Gastroesophageal sphincter (tissue), 4 donors: Measurements from ENCODE around the gene BMPR1A. TPM values are rescaled to one million over a fixed set of nuclear protein-coding genes. Genes with fewer than 3 reads are reported as not detected.

Experiments
- ATAC-seq: fragments of 150-250 bp; one replicate; pipeline ENCODE4 v1.9.1; 2016; ENCODE audit warnings: mild to moderate bottlenecking, moderate library complexity
- H3K27ac ChIP-seq, 4 donors: fragments of 200-600 bp; sonication (generic) in 3 of 4; 1 replicate in 3 of 4; 2 replicates in 1 of 4; pipeline ENCODE4 v1.5.1; 2016 to 2019
- H3K27me3 ChIP-seq: fragments of 200-600 bp; sonication (generic); one replicate; pipeline ENCODE4 v1.5.1; 2019
- H3K36me3 ChIP-seq, 2 donors: fragments of 200-600 bp; sonication (generic); one replicate each; pipeline ENCODE4 v1.5.1; 2019; ENCODE audit warnings: control low read depth in 1 of 2
- H3K4me1 ChIP-seq, 3 donors: fragments of 200-600 bp; sonication (generic); 1 replicate in 2 of 3; 2 replicates in 1 of 3; pipeline ENCODE4 v1.5.1; 2016 to 2019; ENCODE audit warnings: control low read depth in 2 of 3
- H3K4me3 ChIP-seq, 2 donors: fragments of 200-600 bp; sonication (generic); one replicate each; pipeline ENCODE4 v1.5.1; 2019; ENCODE audit warnings: mild to moderate bottlenecking in 1 of 2, moderate library complexity in 1 of 2
- H3K9me3 ChIP-seq, 3 donors: fragments of 200-600 bp; sonication (generic); one replicate each; pipeline ENCODE4 v1.5.1; 2017 to 2019; ENCODE audit warnings: control low read depth in 2 of 3
- EP300 ChIP-seq: sonication (generic); formaldehyde crosslinking; IDR thresholded peaks from one replicate; pipeline ENCODE4 v1.6.1; 2017; ENCODE audit warnings: antibody characterized with exemption, mild to moderate bottlenecking
- POLR2A ChIP-seq, 2 donors: fragments of 450-650 bp; IDR thresholded peaks; one replicate each; pipeline ENCODE4 v1.6.1; 2017; ENCODE audit warnings: antibody characterized with exemption in 2 of 2, mild to moderate bottlenecking in 2 of 2, moderate library complexity in 1 of 2
- POLR2AphosphoS5 ChIP-seq: sonication (generic); formaldehyde crosslinking; IDR thresholded peaks from one replicate; pipeline ENCODE4 v1.6.1; 2017; ENCODE audit warnings: antibody characterized with exemption
- WGBS, 2 donors: methylation state at CpG; one replicate each; pipeline ENCODE4 v1.1.5; 2018; ENCODE audit warnings: low coverage in 1 of 2; 5-methylcytosine and 5-hydroxymethylcytosine counted together
- total RNA-seq, 4 donors: library from RNA; depleted of rRNA; stranded (reverse); fragments of >200 nt; gene quantifications; one replicate each; pipeline ENCODE4 v1.1.0, GENCODE V29; 2016
- TF ChIP-seq, protein P1 (sequence below), 4 experiments: fragments of 200-600 bp in 2 of 4; fragments of 450-650 bp in 2 of 4; sonication (generic) in 1 of 4; IDR thresholded peaks; one replicate each; pipeline ENCODE4 v1.5.1; 2017 to 2019; ENCODE audit warnings: antibody characterized with exemption in 4 of 4, mild to moderate bottlenecking in 2 of 4, moderate library complexity in 2 of 4

BMPR1A gene
- total RNA-seq, 4 donors from 2014 or later: 91.5 to 121 (median 117) TPM

- no peak overlapping the region for H3K4me3 ChIP-seq
- 17 to 32% methylated on average over 7 of the region's 7 CpGs for WGBS, 2 donors
- peak overlapping the region in 3 of 4 donors; percentile 7 to 54 (median 53) for H3K27ac ChIP-seq
- TF ChIP-seq POLR2AphosphoS5: no peak
- TF ChIP-seq, protein P1, sequence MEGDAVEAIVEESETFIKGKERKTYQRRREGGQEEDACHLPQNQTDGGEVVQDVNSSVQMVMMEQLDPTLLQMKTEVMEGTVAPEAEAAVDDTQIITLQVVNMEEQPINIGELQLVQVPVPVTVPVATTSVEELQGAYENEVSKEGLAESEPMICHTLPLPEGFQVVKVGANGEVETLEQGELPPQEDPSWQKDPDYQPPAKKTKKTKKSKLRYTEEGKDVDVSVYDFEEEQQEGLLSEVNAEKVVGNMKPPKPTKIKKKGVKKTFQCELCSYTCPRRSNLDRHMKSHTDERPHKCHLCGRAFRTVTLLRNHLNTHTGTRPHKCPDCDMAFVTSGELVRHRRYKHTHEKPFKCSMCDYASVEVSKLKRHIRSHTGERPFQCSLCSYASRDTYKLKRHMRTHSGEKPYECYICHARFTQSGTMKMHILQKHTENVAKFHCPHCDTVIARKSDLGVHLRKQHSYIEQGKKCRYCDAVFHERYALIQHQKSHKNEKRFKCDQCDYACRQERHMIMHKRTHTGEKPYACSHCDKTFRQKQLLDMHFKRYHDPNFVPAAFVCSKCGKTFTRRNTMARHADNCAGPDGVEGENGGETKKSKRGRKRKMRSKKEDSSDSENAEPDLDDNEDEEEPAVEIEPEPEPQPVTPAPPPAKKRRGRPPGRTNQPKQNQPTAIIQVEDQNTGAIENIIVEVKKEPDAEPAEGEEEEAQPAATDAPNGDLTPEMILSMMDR (IDR thresholded peaks at IDR 0.05): no peak
- TF ChIP-seq POLR2A (IDR thresholded peaks at IDR 0.05): no peak
- no peak for TF ChIP-seq EP300
- peaks cover 6 to 56% (median 7%) of the 10 kb centered on the region in 3 donors for H3K4me1 ChIP-seq
- H3K36me3 ChIP-seq: no peaks in the 10 kb centered on the region
- ATAC-seq: no peak
- H3K27me3 ChIP-seq: no peaks in the 10 kb centered on the region
- H3K9me3 ChIP-seq: no peaks in the 10 kb centered on the region
These were observed 8.4 kb upstream of the BMPR1A start for GRCh38 chr10:86747796-86748581.

DNA sequence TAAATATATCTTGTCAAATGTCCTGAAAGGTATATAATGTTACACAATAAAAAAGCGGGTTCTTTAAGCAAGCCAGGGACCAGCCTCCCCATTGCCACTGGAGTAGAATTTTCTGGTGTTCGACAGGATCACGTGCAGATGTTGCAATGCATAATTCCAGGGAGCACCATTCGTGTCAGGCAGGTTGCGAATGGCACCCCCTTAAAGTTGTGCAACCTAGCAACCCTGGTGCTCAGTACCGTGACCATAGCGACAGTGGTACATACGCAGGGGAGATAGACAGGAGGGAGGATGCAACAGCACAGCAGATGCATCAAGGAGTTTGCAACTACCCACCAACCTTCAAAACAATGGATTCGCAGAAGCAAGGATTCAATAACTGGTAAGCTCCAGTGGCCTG, 6.6 kb upstream of the BMPR1A start:
- Histone ChIP-seq H3K4me1 (peaks cover 0 to 59% (median 6%) of the 10 kb centered on the region in 3 donors), H3K27me3 (no peaks in the 10 kb centered on the region), H3K4me3 (no peak overlapping the region), H3K36me3 (no peaks in the 10 kb centered on the region), H3K27ac (no peak overlapping the region), H3K9me3 (no peaks in the 10 kb centered on the region)
- ATAC-seq: no peak
- 94% methylated on average over 7 of the region's 9 CpGs for WGBS, 2 donors
- no peak for TF ChIP-seq POLR2AphosphoS5
- TF ChIP-seq, protein P1 (IDR thresholded peaks at IDR 0.05): no peak
- TF ChIP-seq EP300: no peak
- TF ChIP-seq POLR2A (IDR thresholded peaks at IDR 0.05): no peak

DNA sequence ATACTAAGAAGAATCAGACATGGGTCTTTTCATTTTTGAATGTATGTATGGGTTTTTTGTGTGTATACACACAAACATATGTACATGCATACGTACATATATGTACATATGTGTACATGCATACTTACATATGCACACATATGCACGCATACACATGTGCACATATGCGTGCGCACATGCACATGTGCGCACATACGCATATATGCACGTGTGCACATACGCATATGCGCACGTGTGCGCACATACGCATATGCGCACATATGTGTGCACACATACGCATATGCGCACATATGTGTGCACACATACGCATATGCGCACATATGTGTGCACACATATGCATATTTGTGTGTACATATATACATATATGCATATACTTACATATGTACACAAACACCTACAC, 4.9 kb upstream of the BMPR1A start:
- 84 to 94% methylated on average over 17 of the region's 17 CpGs for WGBS, 2 donors
- Histone ChIP-seq H3K4me1 (peaks cover 0 to 64% (median 6%) of the 10 kb centered on the region in 3 donors), H3K4me3 (no peak overlapping the region), H3K9me3 (no peaks in the 10 kb centered on the region), H3K36me3 (no peaks in the 10 kb centered on the region), H3K27me3 (peaks cover 6% of the 10 kb centered on the region), H3K27ac (no peak overlapping the region)
- no peak for ATAC-seq
- TF ChIP-seq POLR2A (IDR thresholded peaks at IDR 0.05) (no peak), EP300 (no peak), POLR2AphosphoS5 (no peak)
- TF ChIP-seq, protein P1 (IDR thresholded peaks at IDR 0.05): no peak

GRCh38 chr10:86752311-86752710, 4.1 kb upstream of the BMPR1A start:
- WGBS, 2 donors: 70 to 79% methylated on average over 3 of the region's 4 CpGs

GRCh38 chr10:86753051-86753450, 3.4 kb upstream of the BMPR1A start:
- H3K36me3 ChIP-seq: no peaks in the 10 kb centered on the region
- TF ChIP-seq, protein P1 (IDR thresholded peaks at IDR 0.05): no peak
- TF ChIP-seq EP300 (no peak), POLR2AphosphoS5 (no peak), POLR2A (IDR thresholded peaks at IDR 0.05) (no peak)
- peaks cover 0 to 50% (median 6%) of the 10 kb centered on the region in 3 donors for H3K4me1 ChIP-seq
- 73 to 74% methylated on average over 2 of the region's 2 CpGs for WGBS, 2 donors
- no peak for ATAC-seq
- peak overlapping the region in 3 of 4 donors; percentile 70 to 99 (median 99) for H3K27ac ChIP-seq
- peaks cover 6% of the 10 kb centered on the region for H3K27me3 ChIP-seq
- no peak overlapping the region for H3K4me3 ChIP-seq
- no peaks in the 10 kb centered on the region for H3K9me3 ChIP-seq

More at GRCh38 chr10:86752311-86752710, 4.1 kb upstream of the BMPR1A start:
- no peaks in the 10 kb centered on the region for H3K36me3 ChIP-seq
- peaks cover 0 to 58% (median 6%) of the 10 kb centered on the region in 3 donors for H3K4me1 ChIP-seq
- H3K27ac ChIP-seq: peak overlapping the region in 3 of 4 donors; percentile 61 to 99 (median 99)
- TF ChIP-seq EP300 (no peak), POLR2AphosphoS5 (no peak)
- peaks cover 6% of the 10 kb centered on the region for H3K27me3 ChIP-seq
- no peaks in the 10 kb centered on the region for H3K9me3 ChIP-seq
- no peak overlapping the region for H3K4me3 ChIP-seq
- ATAC-seq: no peak
